Measurements from ENCODE around the gene QSOX1. TPM values are rescaled to one million over a fixed set of nuclear protein-coding genes. Genes with fewer than 3 reads are reported as not detected.

Gene QSOX1
- total RNA-seq, 2 donors from 2014 or later, result 395 to 450 TPM

Other genes starting within 250 kb of the QSOX1 start
- 10 to 100 TPM; 34.7 to 50.6 TPM for gene CEP350, start 200.1 kb upstream of the QSOX1 start, total RNA-seq
- gene LHX4, start 75.4 kb downstream of the QSOX1 start, total RNA-seq, result under 1 TPM; 0.74 to 0.77 TPM